Measurements from ENCODE around the gene GRB2. TPM values are rescaled to one million over a fixed set of nuclear protein-coding genes. Genes with fewer than 3 reads are reported as not detected.

GRB2 gene
- total RNA-seq, 1 donor from 2014 or later, result 74.6 TPM

Small RNAs within 50 kb of the gene (small RNA-seq; reads per million reads assigned to genes)
- gene MIR3678 (not detected), gene RF00019 (not detected), gene RNU6-938P (not detected)

Other genes starting within 250 kb of the GRB2 start
- 62.1 TPM for gene SUMO2, start 222.7 kb downstream of the GRB2 start, total RNA-seq
- gene NUP85, start 200.0 kb downstream of the GRB2 start, total RNA-seq, result 22.4 TPM
- gene GGA3, start 144.1 kb downstream of the GRB2 start, total RNA-seq, result 4.7 TPM
- gene MRPS7, start 143.8 kb downstream of the GRB2 start, total RNA-seq, result 71.5 TPM
- 7.8 TPM for gene MIF4GD, start 134.4 kb downstream of the GRB2 start, total RNA-seq
- 1.0 TPM for gene SLC25A19, start 116.2 kb downstream of the GRB2 start, total RNA-seq
- gene TMEM94, start 51.0 kb upstream of the GRB2 start, total RNA-seq, result 18.3 TPM
- 8.9 TPM for gene CASKIN2, start 109.9 kb upstream of the GRB2 start, total RNA-seq
- gene TSEN54, start 110.8 kb upstream of the GRB2 start, total RNA-seq, result 15.7 TPM
- 4.7 TPM for gene LLGL2, start 120.0 kb upstream of the GRB2 start, total RNA-seq
- 43.8 TPM for gene MYO15B, start 182.1 kb upstream of the GRB2 start, total RNA-seq
- 3.7 TPM for gene SMIM5, start 227.8 kb upstream of the GRB2 start, total RNA-seq